Islet of Langerhans (tissue), 1 donor: Measurements from ENCODE around the gene OR2T2.
"Not testable (repeated sequence)": the region's sequence is repeated elsewhere in the genome, so short reads cannot be mapped to it uniquely, and the experiment has no call there.

Experiments used
- FAIRE-seq: peaks from one replicate; lab custom pipeline; 2011; peaks lifted over from hg19 to GRCh38; lab: Jason Lieb, UNC

OR2T2 gene

DNA sequence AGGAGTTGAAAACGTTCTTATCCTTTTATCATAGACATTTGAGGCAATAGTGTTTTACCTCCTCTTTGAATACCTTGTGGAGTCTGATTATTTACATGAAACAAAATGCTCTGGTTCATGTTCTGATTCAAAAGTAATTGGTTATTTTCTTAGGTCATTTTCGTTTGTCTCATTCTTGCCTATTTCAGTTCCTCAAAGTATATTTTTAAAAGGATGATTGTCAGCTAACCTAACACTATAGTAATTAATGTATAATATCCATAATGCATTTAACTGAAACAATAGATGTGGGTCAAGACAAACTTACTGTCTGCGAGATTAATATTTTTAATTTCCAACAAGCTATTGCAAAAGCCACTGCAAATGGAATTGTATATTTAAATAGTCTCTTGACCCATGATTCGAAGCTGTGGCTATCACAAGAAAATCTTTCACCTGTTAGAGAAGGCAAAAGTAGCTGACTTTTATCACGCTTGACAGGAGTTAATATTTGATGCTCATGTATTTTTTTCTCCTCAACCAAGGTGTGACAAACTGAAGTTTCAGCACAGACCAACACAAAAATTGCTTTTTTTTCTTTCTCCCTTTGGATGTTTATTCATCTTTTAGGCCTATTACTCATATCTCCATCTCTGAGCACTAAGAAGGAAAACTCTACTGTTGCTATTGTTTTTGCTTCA lies 5.2 kb downstream of the OR2T2 start:
- FAIRE-seq = not testable (repeated sequence)

DNA sequence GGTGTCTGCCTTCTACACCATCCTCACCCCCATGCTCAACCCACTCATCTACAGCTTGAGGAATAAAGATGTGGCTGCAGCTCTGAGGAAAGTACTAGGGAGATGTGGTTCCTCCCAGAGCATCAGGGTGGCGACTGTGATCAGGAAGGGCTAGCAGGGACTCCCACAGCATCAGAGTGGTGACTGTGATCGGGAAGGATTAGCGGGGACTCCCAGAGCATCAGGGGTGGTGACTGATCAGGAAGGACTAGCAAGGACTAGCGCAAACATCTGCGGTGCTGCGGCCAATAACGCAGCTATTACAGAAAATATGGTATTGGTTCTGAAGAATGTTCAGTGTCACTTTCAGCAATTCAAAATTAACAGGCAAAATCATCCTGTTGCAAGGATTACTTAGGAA lies 8.2 kb downstream of the OR2T2 start:
- FAIRE-seq = not testable (repeated sequence)

DNA sequence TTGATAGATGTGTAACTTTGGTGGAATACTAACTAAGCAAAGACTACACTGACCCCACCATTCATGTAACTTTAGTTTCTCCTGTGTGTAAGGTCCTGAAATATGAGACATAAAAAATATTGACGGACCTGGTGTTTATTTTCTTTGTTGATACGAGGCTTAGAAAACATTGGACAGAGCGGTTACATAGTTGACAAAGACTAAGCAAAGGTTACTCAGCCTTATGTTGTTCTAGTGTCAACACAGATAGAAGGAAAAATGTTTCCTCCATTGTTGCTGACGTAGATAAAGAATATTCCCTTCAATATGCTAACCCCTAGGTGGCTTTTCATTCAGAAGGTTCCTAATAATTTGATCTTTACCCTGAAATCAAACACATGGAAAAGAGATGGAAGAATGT lies 9.6 kb downstream of the OR2T2 start:
- not testable (repeated sequence) for FAIRE-seq

- not testable (repeated sequence) for FAIRE-seq
Observed at GRCh38 chr1:248456635-248457034, 11.2 kb downstream of the OR2T2 start.

DNA sequence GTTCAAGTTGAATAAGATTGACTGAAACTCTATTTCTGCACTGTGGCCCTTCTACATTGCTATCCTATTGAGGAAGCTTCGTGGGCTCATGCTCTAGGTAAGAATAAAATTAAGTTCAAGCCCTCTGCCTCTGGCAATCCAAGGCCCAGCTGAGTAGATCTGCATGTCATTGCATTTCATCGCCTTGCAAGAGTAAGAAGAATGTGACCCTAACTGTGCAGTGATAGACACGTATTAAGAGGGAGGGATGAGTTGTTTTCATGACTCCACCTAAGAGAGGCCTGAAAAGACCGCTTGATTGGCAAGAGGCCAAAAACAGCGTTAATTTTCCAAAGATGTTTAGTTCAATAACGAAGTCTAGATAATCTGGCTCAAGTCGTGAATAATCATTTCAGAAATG lies 13.7 kb downstream of the OR2T2 start:
- FAIRE-seq = not testable (repeated sequence)

- FAIRE-seq = no peak
Observed at GRCh38 chr1:248471154-248471553, 25.7 kb downstream of the OR2T2 start.

DNA sequence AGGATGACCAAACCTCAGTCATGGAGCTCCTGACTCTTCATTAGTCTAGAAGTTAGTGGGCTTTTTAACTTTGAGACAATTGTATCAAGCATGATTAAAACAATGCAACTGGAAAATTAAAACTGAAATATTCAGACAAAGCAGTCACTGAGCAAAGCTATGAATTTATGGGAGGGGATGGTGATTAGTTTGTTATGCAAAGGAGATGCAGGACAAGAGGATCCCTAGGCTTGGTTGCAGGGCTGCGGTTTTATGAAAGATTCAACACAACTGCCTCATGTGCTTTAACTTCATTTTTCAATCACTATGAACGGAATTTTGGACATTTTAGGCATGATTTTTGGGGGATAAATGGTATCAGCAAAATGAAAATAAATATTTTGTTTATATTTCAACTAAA lies 26.7 kb downstream of the OR2T2 start:
- not testable (repeated sequence) for FAIRE-seq

- FAIRE-seq = not testable (repeated sequence)
Observed at GRCh38 chr1:248473051-248473450, 27.6 kb downstream of the OR2T2 start, which contains the start of gene OR2T3. TSS of gene OR2T3 (plus strand) at chr1:248473351. CDS start at chr1:248473351, 0 bp downstream.

DNA sequence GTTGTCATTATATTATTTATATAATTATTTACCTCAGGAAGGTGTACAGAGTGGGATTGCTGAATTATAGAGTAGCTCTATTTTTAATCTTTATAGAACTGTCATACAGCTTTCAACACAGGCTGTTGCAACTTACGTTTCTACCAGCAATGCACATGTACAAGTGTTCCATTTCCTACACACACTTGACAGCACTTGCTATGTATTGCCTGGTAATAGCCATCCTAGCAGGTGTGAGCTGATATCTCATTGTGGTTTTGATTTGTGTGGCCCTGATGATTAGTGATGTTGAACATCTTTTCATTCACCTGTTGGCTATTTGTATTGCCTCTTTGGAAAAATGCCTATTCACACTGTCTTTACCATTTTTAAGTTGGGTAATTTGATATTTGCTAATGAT lies 30.2 kb downstream of the OR2T2 start:
- FAIRE-seq = not testable (repeated sequence)

DNA sequence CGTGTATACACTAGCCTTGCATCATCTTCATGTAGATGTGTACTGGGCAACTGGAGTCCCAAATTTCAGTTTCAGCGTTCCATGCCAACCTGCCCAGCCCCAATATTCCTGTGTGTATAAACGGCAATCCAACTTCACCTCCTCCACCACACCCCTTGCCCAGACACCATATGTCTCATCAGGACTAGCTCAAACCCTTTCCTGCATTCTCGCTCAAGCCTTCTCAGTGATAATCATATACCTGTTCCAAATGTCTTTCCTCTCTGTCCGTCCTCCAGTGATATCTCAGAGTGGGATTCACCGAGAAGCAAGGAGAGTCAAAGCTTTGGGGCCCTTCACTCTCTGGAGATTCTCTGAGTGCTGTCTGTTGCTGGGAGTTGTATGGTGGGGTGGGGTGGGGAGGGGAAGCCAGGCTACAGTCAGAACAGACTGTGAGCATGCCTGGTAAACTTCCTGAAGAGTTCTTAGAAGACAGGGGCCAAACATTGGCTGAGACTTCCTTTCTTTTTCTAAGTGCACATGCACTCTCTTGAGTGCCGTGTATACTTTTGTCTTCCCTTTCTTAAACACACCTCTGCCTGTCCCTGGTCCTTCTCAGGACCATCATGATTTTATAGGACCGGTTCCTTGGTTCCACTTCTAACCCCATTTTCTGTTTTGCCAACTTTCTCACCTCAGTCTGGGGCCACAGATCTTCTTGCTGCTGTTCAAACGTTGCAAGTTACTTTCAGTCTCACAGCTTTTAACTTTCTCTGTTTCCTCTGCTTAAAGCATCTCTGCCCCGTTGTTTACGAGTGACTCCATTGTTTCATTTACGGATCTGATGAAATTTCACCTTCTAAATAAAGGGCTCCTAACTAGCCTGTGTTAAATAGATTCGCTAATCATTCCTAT lies 36.5 kb downstream of the OR2T2 start:
- FAIRE-seq = not testable (repeated sequence)

DNA sequence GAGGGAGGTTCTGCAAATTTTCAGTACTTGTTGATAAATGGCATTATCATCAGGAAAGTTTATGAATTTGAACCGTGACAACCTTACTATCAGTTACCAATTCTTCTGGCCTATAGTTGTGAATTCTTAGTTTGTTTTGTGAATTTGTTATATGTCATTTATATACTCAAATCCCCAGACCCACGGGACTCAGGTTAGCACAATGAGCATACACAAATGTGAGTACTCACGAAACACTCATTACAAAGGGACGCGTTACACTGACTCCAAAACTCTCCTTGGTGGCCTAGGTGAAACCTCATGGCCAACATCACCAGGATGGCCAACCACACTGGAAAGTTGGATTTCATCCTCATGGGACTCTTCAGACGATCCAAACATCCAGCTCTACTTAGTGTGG lies 42.9 kb downstream of the OR2T2 start, which contains the start of gene OR2T5:
Gene OR2T5 (plus strand): TSS at position 301 of the 400 bp plus-strand sequence. CDS start 0 bp downstream, at position 301.
- not testable (repeated sequence) for FAIRE-seq

- FAIRE-seq = not testable (repeated sequence)
Observed at GRCh38 chr1:248496661-248497060, 51.2 kb downstream of the OR2T2 start.

- FAIRE-seq = not testable (repeated sequence)
Observed at GRCh38 chr1:248500305-248501035, 55.0 kb downstream of the OR2T2 start.
